NCI-H187 (cell line): ENCODE measurements around the gene RNASE13.
"Not testable (repeated sequence)": the region's sequence is repeated elsewhere in the genome, so short reads cannot be mapped to it uniquely, and the experiment has no call there.

Source experiments
- DNase-seq, 2 experiments: peaks; one replicate each; lab custom pipeline; 2025; lab: John Stamatoyannopoulos, UW

RNASE13 gene

DNA sequence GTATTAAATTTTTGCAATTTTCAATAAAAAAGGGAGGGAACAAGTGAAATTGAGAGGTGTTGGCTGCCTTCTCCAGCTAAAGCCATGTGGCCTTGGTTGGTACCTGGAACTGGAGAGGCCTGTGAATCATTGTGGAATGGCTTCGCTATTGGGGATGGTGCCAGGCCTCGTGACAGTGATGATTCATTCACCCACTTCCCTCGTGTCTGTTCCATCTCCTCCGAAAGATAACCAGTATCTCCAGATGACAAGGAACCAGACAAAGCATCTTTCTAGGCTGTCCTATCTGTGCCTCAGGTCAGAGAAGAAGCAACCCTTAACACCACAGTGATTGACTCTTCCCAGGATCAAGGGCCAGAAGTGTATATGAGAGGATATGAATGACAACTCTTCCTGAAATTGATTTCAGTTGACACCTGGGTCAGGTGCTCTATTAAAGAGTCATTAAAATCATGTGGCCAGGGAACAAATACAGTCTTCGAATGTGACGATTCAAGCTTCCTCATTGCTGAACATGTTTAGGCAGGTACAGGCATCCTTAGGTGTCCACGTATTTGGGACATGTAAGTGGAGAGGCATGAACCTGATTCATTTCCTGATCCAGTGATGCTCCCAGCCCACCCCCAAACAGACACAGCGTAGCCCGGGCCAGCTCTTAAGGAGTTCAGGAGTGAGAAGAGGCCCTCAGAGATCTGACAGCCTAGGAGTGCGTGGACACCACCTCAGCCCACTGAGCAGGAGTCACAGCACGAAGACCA lies 7.2 kb upstream of the RNASE13 start, which contains the start of gene RNASE7:
Gene RNASE7, plus strand, starts transcription at position 687 of the 758 bp plus-strand sequence. CDS start 631 bp downstream, outside the sequence.
- DNase-seq = no peak

DNA sequence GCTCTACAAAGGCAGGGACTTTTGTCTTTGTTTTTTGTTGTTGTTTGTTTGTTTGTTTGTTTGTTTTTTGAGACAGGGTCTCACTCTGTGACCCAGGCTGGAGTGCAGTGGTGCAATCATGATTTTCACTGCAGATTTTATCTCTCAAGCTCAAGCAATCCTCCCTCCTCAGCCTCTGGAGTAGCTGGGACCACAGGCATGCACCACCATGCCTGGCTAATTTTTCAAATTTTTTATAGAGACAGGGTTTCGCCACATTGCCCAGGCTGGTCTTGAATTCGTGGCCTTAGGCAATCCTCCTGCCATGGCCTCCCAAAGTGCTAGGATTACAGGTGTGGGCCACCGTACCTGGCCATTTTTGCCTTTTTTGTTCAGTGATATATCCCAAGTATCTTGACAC lies 6.3 kb upstream of the RNASE13 start:
- not testable (repeated sequence) for DNase-seq

DNA sequence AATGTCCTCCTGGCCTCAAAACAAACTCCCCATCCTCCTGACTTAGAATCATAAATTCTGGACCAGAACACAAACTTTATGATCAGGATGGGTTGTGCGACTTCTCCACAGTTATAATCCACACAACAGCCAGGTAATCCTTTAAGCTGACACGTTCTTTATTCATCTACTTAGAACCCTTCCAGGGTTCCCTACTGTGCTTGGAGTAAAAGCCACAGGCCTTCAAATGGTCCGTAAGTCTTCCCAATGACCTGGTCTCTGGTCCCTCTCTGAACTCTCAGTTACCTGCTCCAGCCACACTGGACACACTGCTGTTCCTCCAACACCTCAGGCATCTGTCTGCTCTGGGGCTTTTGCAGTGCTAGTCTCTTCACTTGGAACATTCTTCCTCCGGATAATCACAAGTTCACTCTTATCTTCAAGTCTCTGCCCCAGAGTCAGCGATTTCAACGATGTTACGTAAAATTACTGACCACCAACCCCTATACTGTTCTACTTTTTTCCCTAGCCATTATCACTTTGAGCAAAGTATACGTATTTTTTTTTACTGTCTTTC lies 5.8 kb upstream of the RNASE13 start:
- DNase-seq = no peak

DNA sequence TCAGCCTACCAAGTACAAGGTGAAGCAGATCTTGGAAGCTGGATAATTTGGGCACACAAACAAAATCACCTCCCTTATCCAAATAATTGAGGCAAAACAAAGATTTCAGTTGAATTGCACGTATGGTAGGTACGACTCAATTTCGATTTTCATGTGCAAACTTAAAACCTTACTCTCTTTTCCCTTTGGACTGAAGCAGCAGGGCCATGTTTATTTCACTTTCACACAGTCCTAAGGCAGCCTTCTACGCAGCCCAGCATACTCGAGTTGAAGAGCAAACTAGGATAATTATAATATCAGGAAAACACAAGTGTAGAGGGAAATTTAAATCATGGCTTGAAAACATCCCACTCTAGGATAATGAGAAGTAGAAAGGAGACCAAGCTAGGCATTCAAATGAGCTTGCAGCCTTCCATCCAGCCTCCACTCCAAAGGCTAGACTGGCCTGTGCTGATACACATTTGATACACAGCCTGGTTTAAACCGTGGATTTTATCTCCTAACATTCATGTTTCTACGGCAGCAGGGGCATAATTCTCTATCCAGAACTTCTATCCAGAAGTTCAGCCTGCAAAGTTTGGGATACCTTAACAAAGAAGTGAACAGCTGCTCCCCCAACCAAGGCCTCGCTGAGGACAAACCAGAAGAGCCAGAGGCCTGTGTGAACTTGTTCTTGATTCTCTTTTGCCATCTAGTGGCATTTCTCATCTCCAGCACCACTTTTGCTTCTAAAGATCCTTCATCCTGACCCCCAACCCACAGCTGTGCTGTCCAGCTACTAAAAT lies 5.2 kb upstream of the RNASE13 start:
- DNase-seq = no peak

DNA sequence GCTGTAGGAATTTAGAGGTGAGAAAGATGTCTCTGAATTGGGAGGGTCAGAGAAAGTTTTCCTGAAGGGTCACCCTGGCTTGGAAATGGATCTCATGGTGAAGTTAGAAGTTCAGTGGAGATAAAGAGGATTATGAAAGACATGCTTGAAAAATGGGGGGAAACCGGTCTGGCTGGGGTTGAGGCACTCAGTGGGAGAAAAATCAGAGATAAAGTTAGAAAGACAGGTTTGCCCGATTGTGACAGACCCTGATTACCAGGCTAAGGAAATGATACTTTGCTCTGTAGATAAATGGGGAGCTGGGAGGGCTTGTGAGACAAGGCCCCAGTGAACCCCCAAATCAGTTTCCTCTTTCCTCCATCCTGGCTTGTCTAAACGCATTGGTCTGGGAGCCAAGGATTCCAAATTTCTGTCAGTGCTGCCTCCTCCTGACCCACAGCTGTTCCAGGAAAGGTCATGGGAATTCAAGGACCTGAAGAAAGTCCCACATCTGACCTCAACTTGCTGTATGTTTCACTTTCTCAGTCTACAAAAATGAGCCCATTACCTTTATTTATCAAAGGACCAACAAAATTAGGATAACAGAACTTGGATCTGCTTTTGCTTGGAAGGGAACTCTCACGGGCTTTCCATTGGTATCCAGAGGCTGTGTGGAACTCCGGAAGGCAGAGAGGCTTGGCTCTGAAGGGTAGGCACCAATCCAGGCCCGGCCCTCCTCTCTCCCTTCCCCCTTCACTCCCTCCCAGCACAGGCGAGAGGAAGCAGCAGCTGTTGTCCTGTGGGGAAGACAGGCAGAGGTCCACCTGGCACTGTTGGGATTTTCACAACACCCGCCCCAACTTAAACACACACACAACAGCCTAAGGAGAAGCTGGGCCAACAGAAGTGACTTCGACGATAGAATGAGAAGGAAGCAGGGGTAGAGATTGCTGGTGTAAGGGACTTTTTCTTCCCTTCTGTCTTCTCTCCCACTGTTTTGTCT lies 4.1 kb upstream of the RNASE13 start:
- no peak for DNase-seq

- DNase-seq = no peak
Observed at GRCh38 chr14:21037156-21037555, 2.5 kb upstream of the RNASE13 start.

GRCh38 chr14:21036751-21037150 lies 2.1 kb upstream of the RNASE13 start:
- no peak for DNase-seq

GRCh38 chr14:21033133-21033698 lies 1.4 kb downstream of the RNASE13 start:
- no peak for DNase-seq

DNA sequence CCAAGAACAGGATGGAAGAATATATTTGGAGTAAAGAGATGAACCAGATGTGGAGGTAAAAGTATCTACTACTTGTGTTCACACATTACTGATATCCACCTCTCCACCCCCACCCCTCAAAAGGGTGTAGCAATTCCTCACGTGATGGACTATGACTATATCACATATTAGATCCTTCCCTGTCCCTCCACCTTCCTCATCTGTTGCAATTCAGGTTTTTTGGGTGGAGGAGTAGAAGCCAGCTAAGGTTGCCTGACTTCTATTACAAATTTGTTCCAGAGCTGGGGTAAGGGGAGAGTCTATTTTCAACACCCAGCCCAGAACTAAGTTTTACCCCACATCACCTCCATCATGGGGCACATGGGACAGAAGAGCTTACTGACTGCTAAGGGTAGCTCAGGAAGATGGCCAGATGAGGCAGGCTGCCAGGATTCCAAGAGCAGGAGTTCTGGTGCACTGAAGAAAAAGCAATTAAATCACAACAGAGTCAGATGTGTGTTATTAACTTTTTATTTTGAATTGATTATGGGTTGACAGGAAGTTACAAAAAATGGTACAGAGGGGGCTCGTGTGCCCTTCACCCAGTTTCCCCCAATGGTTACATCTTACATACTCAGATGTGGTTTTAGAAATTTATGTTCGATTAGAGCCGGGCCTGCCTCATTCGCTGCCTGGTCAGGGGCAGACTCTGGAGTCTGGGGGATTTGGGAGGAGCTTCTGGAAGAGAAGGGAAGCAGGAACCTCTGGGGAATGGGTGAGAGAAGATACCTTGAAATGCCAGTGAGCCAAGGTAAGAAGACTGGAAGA lies 2.1 kb downstream of the RNASE13 start:
- no peak for DNase-seq

DNA sequence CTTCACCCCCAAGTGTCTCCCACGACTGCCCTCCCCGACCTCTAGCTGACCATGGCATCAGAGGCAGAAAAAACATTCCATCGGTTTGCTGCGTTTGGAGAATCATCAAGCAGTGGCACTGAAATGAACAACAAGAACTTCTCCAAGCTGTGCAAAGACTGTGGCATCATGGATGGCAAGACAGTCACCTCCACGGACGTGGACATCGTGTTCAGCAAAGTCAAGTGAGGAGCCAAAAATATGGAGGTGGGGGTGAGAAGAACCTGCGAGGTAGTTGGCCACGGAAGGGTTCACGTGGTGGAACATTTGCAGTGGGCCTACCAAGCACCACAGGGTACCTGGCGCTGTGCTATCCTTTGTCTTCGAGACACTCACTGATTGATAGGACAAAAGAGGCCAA lies 4.1 kb downstream of the RNASE13 start:
- no peak for DNase-seq

GRCh38 chr14:21029917-21030316 lies 4.7 kb downstream of the RNASE13 start, which contains the start of gene TPPP2:
TPPP2 (plus strand) TSS chr14:21030217; CDS start chr14:21030582, 365 bp downstream.
- no peak for DNase-seq

DNA sequence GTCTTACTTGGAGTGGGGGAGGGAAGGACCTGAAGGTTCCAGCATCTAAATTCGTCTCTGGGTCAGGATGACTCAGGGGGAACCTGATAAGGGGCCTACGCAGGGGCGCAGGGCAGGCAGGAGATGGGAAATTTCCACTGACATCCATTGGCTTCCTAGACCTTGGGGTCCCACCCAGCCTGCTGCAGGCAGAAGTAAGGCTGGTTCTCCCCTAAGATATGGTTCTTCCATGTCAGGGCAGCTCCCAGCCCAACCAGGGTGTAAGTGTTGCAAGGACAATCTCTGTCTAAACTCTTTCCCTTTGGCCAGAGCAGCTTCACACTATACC lies 7.7 kb downstream of the RNASE13 start:
- DNase-seq = no peak

GRCh38 chr14:21026274-21026987 lies 8.2 kb downstream of the RNASE13 start:
- DNase-seq = no peak

DNA sequence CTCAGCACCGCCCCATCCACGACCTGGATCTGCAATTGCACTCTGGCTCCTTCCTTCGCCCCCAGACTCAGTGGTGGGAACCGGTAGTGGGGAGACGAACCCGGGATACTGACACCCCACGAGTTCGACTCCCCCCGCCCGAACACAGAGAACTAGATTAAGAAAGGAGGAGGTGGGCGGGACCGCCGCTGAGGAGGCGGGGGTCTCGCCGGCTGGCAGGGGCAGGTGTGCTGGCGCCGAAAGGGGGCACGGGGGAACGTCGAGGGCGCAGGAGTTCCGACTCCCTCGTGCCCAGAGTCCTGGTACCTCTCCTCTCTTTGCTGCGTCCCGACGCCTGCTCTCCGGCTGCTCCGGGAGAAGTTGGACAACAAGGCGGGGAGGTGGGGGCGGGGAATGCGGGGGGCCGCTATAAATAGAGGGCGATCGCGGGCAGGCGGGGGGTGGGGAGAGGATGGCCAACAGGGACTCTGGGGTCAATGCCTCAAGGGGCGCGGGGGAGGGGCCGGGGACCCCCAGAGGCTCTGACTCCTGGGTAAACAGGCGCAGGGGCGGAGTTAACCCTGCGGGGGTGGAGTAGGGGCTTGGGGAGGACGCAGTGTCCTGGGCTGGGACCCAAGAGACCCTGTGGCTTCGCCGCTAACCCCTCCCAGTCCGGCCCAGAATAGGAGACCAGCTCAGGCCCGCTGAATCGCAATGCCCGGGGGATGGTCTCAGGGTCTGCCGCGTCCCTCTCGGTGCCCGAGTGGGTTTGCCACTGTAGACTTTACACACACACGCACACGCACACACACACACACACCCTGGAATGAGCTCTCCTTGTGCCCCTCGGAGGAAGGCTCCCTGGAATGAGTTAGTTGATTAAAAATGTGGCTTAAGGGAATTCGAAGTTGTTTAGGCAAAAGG lies 9.0 kb downstream of the RNASE13 start:
- no peak for DNase-seq

GRCh38 chr14:21024585-21025370 lies 9.8 kb downstream of the RNASE13 start, which contains the start of gene NDRG2:
NDRG2 (minus strand) TSS chr14:21025061; CDS start chr14:21023315, 1,746 bp downstream.
- peak; percentile 13 to 37 for DNase-seq

GRCh38 chr14:21023817-21024584 lies 10.6 kb downstream of the RNASE13 start:
- DNase-seq = no peak

- DNase-seq = no peak
Observed at GRCh38 chr14:21023174-21023573, 11.4 kb downstream of the RNASE13 start.
